Spleen (tissue), 7 donors: ENCODE data around the gene CCDC194.

Source experiments
- POLR2A ChIP-seq, 3 donors: fragments of 450-650 bp; IDR thresholded peaks; one replicate each; pipeline ENCODE4 v1.5.1; 2017; ENCODE audit warnings: antibody characterized with exemption in 3 of 3, mild to moderate bottlenecking in 1 of 3
- POLR2AphosphoS5 ChIP-seq, 3 donors: sonication (generic); formaldehyde crosslinking; IDR thresholded peaks; one replicate each; pipeline ENCODE4 v1.5.1; 2017; ENCODE audit warnings: antibody characterized with exemption in 3 of 3
- TF ChIP-seq, protein P1 (sequence below), 11 experiments: fragments of 200-600 bp in 7 of 11; fragments of 450-650 bp in 4 of 11; sonication (generic) in 4 of 11; IDR thresholded peaks in 8 of 11; conservative IDR thresholded peaks in 3 of 11; 1 replicate in 7 of 11; 2 replicates in 4 of 11; pipeline versions ENCODE4 v1.4.0 to v1.8.0; 2016 to 2021; ENCODE audit warnings: antibody characterized with exemption in 11 of 11, inconsistent platforms in 4 of 11, mild to moderate bottlenecking in 1 of 11
- donor health status: DM: no; HTN: no; CAD: no; lungs with moderate emphysema.
- donor health status: DM: no; HTN: no; CAD: no.
- donor health status: DM: no; HTN: no; CAD: no.

DNA sequence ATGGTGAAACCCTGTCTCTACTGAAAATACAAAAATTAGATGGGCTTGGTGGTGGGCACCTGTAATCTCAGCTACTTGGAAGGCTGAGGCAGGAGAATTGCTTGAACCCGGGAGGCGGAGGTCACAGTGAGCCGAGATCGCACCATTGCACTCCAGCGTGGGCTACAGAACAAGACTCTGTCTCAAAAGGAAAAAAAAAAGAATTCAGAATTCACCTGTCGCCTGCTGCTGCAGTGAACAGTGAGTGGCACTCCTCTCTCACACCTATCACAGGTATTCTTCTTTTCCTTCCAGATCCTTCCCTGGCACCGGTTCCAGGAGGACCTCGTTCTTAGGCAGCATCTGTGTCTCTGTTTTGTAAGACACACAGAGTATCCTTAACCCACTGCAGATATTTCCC lies 20.1 kb upstream of the CCDC194 start:
- TF ChIP-seq, protein P1, sequence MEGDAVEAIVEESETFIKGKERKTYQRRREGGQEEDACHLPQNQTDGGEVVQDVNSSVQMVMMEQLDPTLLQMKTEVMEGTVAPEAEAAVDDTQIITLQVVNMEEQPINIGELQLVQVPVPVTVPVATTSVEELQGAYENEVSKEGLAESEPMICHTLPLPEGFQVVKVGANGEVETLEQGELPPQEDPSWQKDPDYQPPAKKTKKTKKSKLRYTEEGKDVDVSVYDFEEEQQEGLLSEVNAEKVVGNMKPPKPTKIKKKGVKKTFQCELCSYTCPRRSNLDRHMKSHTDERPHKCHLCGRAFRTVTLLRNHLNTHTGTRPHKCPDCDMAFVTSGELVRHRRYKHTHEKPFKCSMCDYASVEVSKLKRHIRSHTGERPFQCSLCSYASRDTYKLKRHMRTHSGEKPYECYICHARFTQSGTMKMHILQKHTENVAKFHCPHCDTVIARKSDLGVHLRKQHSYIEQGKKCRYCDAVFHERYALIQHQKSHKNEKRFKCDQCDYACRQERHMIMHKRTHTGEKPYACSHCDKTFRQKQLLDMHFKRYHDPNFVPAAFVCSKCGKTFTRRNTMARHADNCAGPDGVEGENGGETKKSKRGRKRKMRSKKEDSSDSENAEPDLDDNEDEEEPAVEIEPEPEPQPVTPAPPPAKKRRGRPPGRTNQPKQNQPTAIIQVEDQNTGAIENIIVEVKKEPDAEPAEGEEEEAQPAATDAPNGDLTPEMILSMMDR (IDR thresholded peaks at IDR 0.05 in 8 of 11, conservative IDR thresholded peaks at IDR 0.05 in 3 of 11): no peak
- TF ChIP-seq POLR2A (IDR thresholded peaks at IDR 0.05): no peak
- TF ChIP-seq POLR2AphosphoS5 (IDR thresholded peaks at IDR 0.05): no peak
